Measurements from ENCODE around the gene SEC63.

GRCh38 chr6:107936162-107936909 lies 21.7 kb downstream of the SEC63 start:
- TF ChIP-seq CTCF (IDR thresholded peaks at IDR 0.05): no peak
- TF ChIP-seq POLR2AphosphoS5 (IDR thresholded peaks at IDR 0.05): no peak
- no peak for TF ChIP-seq POLR2A (IDR thresholded peaks at IDR 0.05; ENCODE audit: low read depth)
- no peak for TF ChIP-seq EP300 (IDR thresholded peaks at IDR 0.05)

Data from esophagus muscularis mucosa (tissue), 4 donors.